ENCODE measurements around the gene LAMC2. TPM values are rescaled to one million over a fixed set of nuclear protein-coding genes. Genes with fewer than 3 reads are reported as not detected.

Gene LAMC2
- total RNA-seq, 5 donors from 2014 or later (not counting 1 experiment from before 2014, with no cell fraction given) = 0.03 to 0.15 (median 0.09) TPM; not detected in 2

DNA sequence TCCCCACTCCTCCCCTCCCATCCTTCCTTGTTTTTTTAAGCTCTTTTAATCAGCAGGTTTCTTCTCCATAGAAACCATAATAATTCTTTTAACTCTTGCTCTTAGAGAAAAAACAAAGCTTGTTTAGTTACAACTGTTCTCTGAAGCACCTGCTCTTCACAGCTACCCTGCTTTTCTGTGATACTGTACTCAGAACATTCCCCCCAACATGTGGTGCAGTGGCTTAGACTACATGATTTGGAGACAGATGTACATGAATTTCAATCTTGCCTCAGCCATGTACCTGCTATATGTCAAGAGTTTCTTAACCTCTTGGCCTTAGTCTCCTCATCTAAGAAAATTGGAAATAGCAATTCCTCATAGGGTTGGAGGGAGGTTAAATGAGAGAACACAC, 33.5 kb downstream of the LAMC2 start:
- H3K4me3 ChIP-seq (ENCODE audit: control insufficient read depth in 1 of 2, extremely low read depth in 1 of 2, low read length in 1 of 2) = no peak overlapping the region
- H3K9me3 ChIP-seq = no peaks in the 10 kb centered on the region
- H3K27ac ChIP-seq (ENCODE audit: low read length) = no peak overlapping the region
- peaks cover 0 to 2% of the 10 kb centered on the region in 2 experiments for H3K27me3 ChIP-seq (replicated peaks in 1 of 2; ENCODE audit: control insufficient read depth in 2 of 2, extremely low read depth in 1 of 2, insufficient read depth in 2 of 2, low read length in 1 of 2)
- CTCF ChIA-PET = interaction anchor here in 1 of 2 donors (1.2 kb wide), 1 partner anchor 10 kb away, joined by 3 read pairs; no protein-coding TSS in a partner anchor
- Mint-ChIP-seq H3K27me3 (peaks cover 3 to 6% of the 10 kb centered on the region in 2 donors), H3K4me1 (peaks cover 21 to 40% (median 25%) of the 10 kb centered on the region in 3 donors), H3K9me3 (no peaks in the 10 kb centered on the region), H3K36me3 (no peaks in the 10 kb centered on the region), H3K4me3 (peak overlapping the region in 1 of 3 donors; percentile 38), H3K27ac (peak overlapping the region in 1 of 2 donors; percentile 36)
- peaks cover 22 to 23% of the 10 kb centered on the region in 2 experiments for H3K4me1 ChIP-seq (ENCODE audit: control insufficient read depth in 1 of 2, extremely low read depth in 1 of 2, insufficient read depth in 2 of 2, low read length in 2 of 2)
- no peaks in the 10 kb centered on the region for H3K36me3 ChIP-seq (ENCODE audit: control insufficient read depth in 2 of 2, extremely low read depth in 1 of 2, insufficient read depth in 1 of 2, low read length in 1 of 2)
- ATAC-seq (replicated peaks in 1 of 4) (peak in 1 of 4 experiments; percentile 25), DNase-seq (no peak)
- POLR2A ChIA-PET = interaction anchor here in 1 of 2 donors (0.6 kb wide), 1 partner anchor 24 kb away, joined by 5 read pairs; no protein-coding TSS in a partner anchor

GRCh38 chr1:183222909-183223308, 36.8 kb downstream of the LAMC2 start:
- ATAC-seq (replicated peaks in 1 of 4) (no peak), DNase-seq (no peak)
- ChIA-PET POLR2A (no interaction called here), CTCF (no interaction called here)
- H3K36me3 Mint-ChIP-seq = no peaks in the 10 kb centered on the region
- no peak overlapping the region for H3K4me3 ChIP-seq (ENCODE audit: control insufficient read depth in 1 of 2, extremely low read depth in 1 of 2, low read length in 1 of 2)
- no peaks in the 10 kb centered on the region for H3K9me3 Mint-ChIP-seq
- no CpG with 5 or more reads among the region's 3 CpGs for WGBS (ENCODE audit: insufficient coverage)
- H3K27me3 Mint-ChIP-seq = peaks cover 2 to 5% of the 10 kb centered on the region in 2 donors
- H3K36me3 ChIP-seq (ENCODE audit: control insufficient read depth in 2 of 2, extremely low read depth in 1 of 2, insufficient read depth in 1 of 2, low read length in 1 of 2) = no peaks in the 10 kb centered on the region
- H3K9me3 ChIP-seq = no peaks in the 10 kb centered on the region
- H3K27ac ChIP-seq (ENCODE audit: low read length) = no peak overlapping the region
- peaks cover 0 to 6% of the 10 kb centered on the region in 2 experiments for H3K27me3 ChIP-seq (replicated peaks in 1 of 2; ENCODE audit: control insufficient read depth in 2 of 2, extremely low read depth in 1 of 2, insufficient read depth in 2 of 2, low read length in 1 of 2)
- H3K27ac Mint-ChIP-seq = no peak overlapping the region
- H3K4me1 Mint-ChIP-seq = peaks cover 21 to 24% (median 23%) of the 10 kb centered on the region in 3 donors
- peaks cover 22 to 23% of the 10 kb centered on the region in 2 experiments for H3K4me1 ChIP-seq (ENCODE audit: control insufficient read depth in 1 of 2, extremely low read depth in 1 of 2, insufficient read depth in 2 of 2, low read length in 2 of 2)
- H3K4me3 Mint-ChIP-seq = no peak overlapping the region

GRCh38 chr1:183223467-183223866, 37.4 kb downstream of the LAMC2 start:
- H3K9me3 Mint-ChIP-seq = no peaks in the 10 kb centered on the region
- H3K4me1 Mint-ChIP-seq = peaks cover 17 to 20% (median 19%) of the 10 kb centered on the region in 3 donors
- no peaks in the 10 kb centered on the region for H3K9me3 ChIP-seq
- CTCF ChIA-PET = no interaction called here
- DNase-seq (no peak), ATAC-seq (replicated peaks in 1 of 4) (no peak)
- no peaks in the 10 kb centered on the region for H3K36me3 Mint-ChIP-seq
- no peak overlapping the region for H3K4me3 ChIP-seq (ENCODE audit: control insufficient read depth in 1 of 2, extremely low read depth in 1 of 2, low read length in 1 of 2)
- no peaks in the 10 kb centered on the region for H3K36me3 ChIP-seq (ENCODE audit: control insufficient read depth in 2 of 2, extremely low read depth in 1 of 2, insufficient read depth in 1 of 2, low read length in 1 of 2)
- POLR2A ChIA-PET = no interaction called here
- no peak overlapping the region for H3K4me3 Mint-ChIP-seq
- WGBS (ENCODE audit: insufficient coverage) = 77% methylated on average over 3 of the region's 3 CpGs
- H3K27ac ChIP-seq (ENCODE audit: low read length) = no peak overlapping the region
- H3K27me3 Mint-ChIP-seq = peaks cover 2 to 5% of the 10 kb centered on the region in 2 donors
- H3K4me1 ChIP-seq (ENCODE audit: control insufficient read depth in 1 of 2, extremely low read depth in 1 of 2, insufficient read depth in 2 of 2, low read length in 2 of 2) = peaks cover 17% of the 10 kb centered on the region in 2 experiments
- no peak overlapping the region for H3K27ac Mint-ChIP-seq
- peaks cover 0 to 11% of the 10 kb centered on the region in 2 experiments for H3K27me3 ChIP-seq (replicated peaks in 1 of 2; ENCODE audit: control insufficient read depth in 2 of 2, extremely low read depth in 1 of 2, insufficient read depth in 2 of 2, low read length in 1 of 2)

DNA sequence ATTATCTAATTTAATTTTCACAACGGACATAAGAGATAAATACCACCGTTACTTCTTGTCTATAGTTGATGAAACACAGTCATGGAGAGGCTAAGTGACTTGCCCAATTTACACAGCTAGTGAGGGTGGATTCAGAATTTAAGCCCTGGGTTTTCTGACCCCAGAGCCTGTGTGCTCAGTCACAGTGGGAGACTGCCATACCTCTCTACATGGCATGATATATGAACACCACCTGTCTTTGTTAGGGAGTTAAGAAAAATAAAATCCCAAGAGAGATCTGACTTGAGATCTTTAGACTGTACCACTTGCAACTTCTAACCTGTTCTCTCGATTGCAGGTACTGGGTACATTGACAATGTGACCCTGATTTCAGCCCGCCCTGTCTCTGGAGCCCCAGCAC, 40.3 kb downstream of the LAMC2 start:
- Histone ChIP-seq H3K27ac (ENCODE audit: low read length) (no peak overlapping the region), H3K36me3 (ENCODE audit: control insufficient read depth in 2 of 2, extremely low read depth in 1 of 2, insufficient read depth in 1 of 2, low read length in 1 of 2) (no peaks in the 10 kb centered on the region), H3K4me1 (ENCODE audit: control insufficient read depth in 1 of 2, extremely low read depth in 1 of 2, insufficient read depth in 2 of 2, low read length in 2 of 2) (no peaks in the 10 kb centered on the region), H3K4me3 (ENCODE audit: control insufficient read depth in 1 of 2, extremely low read depth in 1 of 2, low read length in 1 of 2) (no peak overlapping the region), H3K9me3 (no peaks in the 10 kb centered on the region), H3K27me3 (replicated peaks in 1 of 2; ENCODE audit: control insufficient read depth in 2 of 2, extremely low read depth in 1 of 2, insufficient read depth in 2 of 2, low read length in 1 of 2) (peaks cover 0 to 14% of the 10 kb centered on the region in 2 experiments)
- DNase-seq = no peak
- Mint-ChIP-seq H3K4me1 (peaks cover 0 to 2% (median 0%) of the 10 kb centered on the region in 3 donors), H3K27ac (no peak overlapping the region), H3K9me3 (no peaks in the 10 kb centered on the region), H3K36me3 (no peaks in the 10 kb centered on the region), H3K4me3 (no peak overlapping the region), H3K27me3 (peaks cover 2 to 5% of the 10 kb centered on the region in 2 donors)
- POLR2A ChIA-PET = interaction anchor here in 1 of 2 donors (0.7 kb wide), 1 partner anchor 9 kb away, joined by 9 read pairs; no protein-coding TSS in a partner anchor
- CTCF ChIA-PET = interaction anchor here in 1 of 2 donors (0.5 kb wide), 1 partner anchor 87 kb away, joined by 3 read pairs; no protein-coding TSS in a partner anchor
- no peak for ATAC-seq (replicated peaks in 1 of 4)
- 74% methylated on average over 2 of the region's 4 CpGs for WGBS (ENCODE audit: insufficient coverage)

- Histone ChIP-seq H3K36me3 (ENCODE audit: control insufficient read depth in 2 of 2, extremely low read depth in 1 of 2, insufficient read depth in 1 of 2, low read length in 1 of 2) (no peaks in the 10 kb centered on the region), H3K9me3 (no peaks in the 10 kb centered on the region), H3K27me3 (replicated peaks in 1 of 2; ENCODE audit: control insufficient read depth in 2 of 2, extremely low read depth in 1 of 2, insufficient read depth in 2 of 2, low read length in 1 of 2) (peaks cover 0 to 14% of the 10 kb centered on the region in 2 experiments), H3K4me1 (ENCODE audit: control insufficient read depth in 1 of 2, extremely low read depth in 1 of 2, insufficient read depth in 2 of 2, low read length in 2 of 2) (no peaks in the 10 kb centered on the region), H3K4me3 (ENCODE audit: control insufficient read depth in 1 of 2, extremely low read depth in 1 of 2, low read length in 1 of 2) (no peak overlapping the region), H3K27ac (ENCODE audit: low read length) (no peak overlapping the region)
- ATAC-seq (replicated peaks in 1 of 4) (no peak), DNase-seq (no peak)
- H3K36me3 Mint-ChIP-seq = no peaks in the 10 kb centered on the region
- H3K4me1 Mint-ChIP-seq = peaks cover 0 to 2% (median 0%) of the 10 kb centered on the region in 3 donors
- no peak overlapping the region for H3K27ac Mint-ChIP-seq
- H3K27me3 Mint-ChIP-seq = peaks cover 2 to 5% of the 10 kb centered on the region in 2 donors
- 41% methylated on average over 4 of the region's 4 CpGs for WGBS (ENCODE audit: insufficient coverage)
- ChIA-PET CTCF (no interaction called here), POLR2A (no interaction called here)
- no peaks in the 10 kb centered on the region for H3K9me3 Mint-ChIP-seq
- H3K4me3 Mint-ChIP-seq = no peak overlapping the region
Observed at GRCh38 chr1:183226963-183227362, 40.9 kb downstream of the LAMC2 start.

GRCh38 chr1:183227422-183228346, 41.6 kb downstream of the LAMC2 start:
- Histone ChIP-seq H3K36me3 (ENCODE audit: control insufficient read depth in 2 of 2, extremely low read depth in 1 of 2, insufficient read depth in 1 of 2, low read length in 1 of 2) (no peaks in the 10 kb centered on the region), H3K27ac (ENCODE audit: low read length) (no peak overlapping the region), H3K4me3 (ENCODE audit: control insufficient read depth in 1 of 2, extremely low read depth in 1 of 2, low read length in 1 of 2) (no peak overlapping the region), H3K27me3 (replicated peaks in 1 of 2; ENCODE audit: control insufficient read depth in 2 of 2, extremely low read depth in 1 of 2, insufficient read depth in 2 of 2, low read length in 1 of 2) (peaks cover 0 to 14% of the 10 kb centered on the region in 2 experiments), H3K4me1 (ENCODE audit: control insufficient read depth in 1 of 2, extremely low read depth in 1 of 2, insufficient read depth in 2 of 2, low read length in 2 of 2) (no peaks in the 10 kb centered on the region), H3K9me3 (no peaks in the 10 kb centered on the region)
- ATAC-seq (replicated peaks in 1 of 4) (peak in 1 of 4 experiments; percentile 52), DNase-seq (peak in 15 of 35 experiments; percentile 4 to 39 (median 18))
- ChIA-PET POLR2A (no interaction called here), CTCF (no interaction called here)
- Mint-ChIP-seq H3K9me3 (no peaks in the 10 kb centered on the region), H3K36me3 (no peaks in the 10 kb centered on the region), H3K27me3 (peaks cover 2 to 5% of the 10 kb centered on the region in 2 donors), H3K4me3 (no peak overlapping the region), H3K4me1 (peaks cover 0 to 2% (median 0%) of the 10 kb centered on the region in 3 donors), H3K27ac (no peak overlapping the region)
- 85% methylated on average over 13 of the region's 16 CpGs for WGBS (ENCODE audit: insufficient coverage)

All from T-cell (primary cell).